Endothelial cell of umbilical vein (primary cell): ENCODE results near the gene RSPH6A. TPM values are rescaled to one million over a fixed set of nuclear protein-coding genes. Genes with fewer than 3 reads are reported as not detected.

Experiments
- BruUV-seq: library from RNA; stranded (reverse); fragments of 400-500 nt; replicated peaks from 2 replicates; lab custom pipeline; 2021; lab: Mats Ljungman, UMichigan
- CTCF ChIA-PET: fragments of 300-600, 350-600 bp; sonication (Branson Sonifier 250); formaldehyde crosslinking; loops from one replicate; lab custom pipeline; 2021; ENCODE audit warnings: antibody characterized with exemption, inconsistent platforms; lab: Charles Lee
- POLR2A ChIA-PET: fragments of 300-600, 350-600 bp; sonication (Branson Sonifier 250); formaldehyde crosslinking; loops from one replicate; lab custom pipeline; 2021; ENCODE audit warnings: antibody characterized with exemption, inconsistent platforms; lab: Charles Lee
- DNase-seq: peaks from one replicate; pipeline ENCODE4 v3.0.0-alpha.2; 2011; ENCODE audit warnings: low read depth, low spot score
- FAIRE-seq: peaks from 2 replicates; lab custom pipeline; 2011; peaks lifted over from hg19 to GRCh38; lab: Jason Lieb, UNC
- H2AFZ ChIP-seq: 2 replicates; pipeline ENCODE4 v1.6.0; 2012; ENCODE audit warnings: low read depth, low read length, control low read depth, inconsistent platforms
- H3K27ac ChIP-seq: 2 replicates; pipeline ENCODE4 v1.5.1; 2011; ENCODE audit warnings: low read depth, mild to moderate bottlenecking, control low read depth, low read length, moderate library complexity; ENCODE audit not compliant: insufficient read depth
- H3K27me3 ChIP-seq, 2 experiments: 2 replicates each; pipeline versions ENCODE4 v1.6.0 to v1.6.1; 2011; ENCODE audit warnings: low read length in 2 of 2, mixed read lengths in 1 of 2; ENCODE audit not compliant: control insufficient read depth in 2 of 2, insufficient read depth in 2 of 2
- H3K36me3 ChIP-seq, 2 experiments: 2 replicates in 1 of 2; 3 replicates in 1 of 2; pipeline ENCODE4 v1.5.1; 2011; ENCODE audit warnings: low read length in 2 of 2, mild to moderate bottlenecking in 1 of 2, moderate library complexity in 1 of 2; ENCODE audit not compliant: control insufficient read depth in 2 of 2, insufficient read depth in 2 of 2; ENCODE audit errors: extremely low read depth in 1 of 2
- H3K4me1 ChIP-seq: 3 replicates; pipeline ENCODE4 v1.5.1; 2011; ENCODE audit warnings: mild to moderate bottlenecking, low read length; ENCODE audit not compliant: control insufficient read depth, insufficient read depth; ENCODE audit errors: extremely low read depth
- H3K4me2 ChIP-seq: 2 replicates; pipeline ENCODE4 v1.6.1; 2011; ENCODE audit warnings: low read length, control low read depth, mixed read lengths; ENCODE audit not compliant: insufficient read depth
- H3K4me3 ChIP-seq, 3 experiments: fragments of 200-600 bp in 1 of 3; sonication (generic), shearing (Covaris generic) in 1 of 3; replicated peaks in 1 of 3; 2 replicates each; pipeline ENCODE4 v1.5.1; 2011 to 2016; ENCODE audit warnings: control low read depth in 3 of 3, low read length in 3 of 3, mild to moderate bottlenecking in 2 of 3, inconsistent platforms in 1 of 3, low read depth in 1 of 3, moderate library complexity in 1 of 3; ENCODE audit not compliant: insufficient read depth in 1 of 3
- H3K79me2 ChIP-seq: 2 replicates; pipeline ENCODE4 v1.6.0; 2012; ENCODE audit warnings: low read length, inconsistent platforms; ENCODE audit not compliant: control insufficient read depth, insufficient read depth
- H3K9ac ChIP-seq: replicated peaks from 2 replicates; pipeline ENCODE3; 2011; ENCODE audit warnings: low read length, control low read depth; ENCODE audit not compliant: insufficient read depth; ENCODE audit errors: extremely low read depth
- H3K9me1 ChIP-seq: replicated peaks from 3 replicates; pipeline ENCODE4 v1.6.0; 2011; ENCODE audit warnings: mild to moderate bottlenecking, low read length; ENCODE audit not compliant: control insufficient read depth, insufficient read depth; ENCODE audit errors: extremely low read depth
- H3K9me3 ChIP-seq: replicated peaks from 2 replicates; pipeline ENCODE4 v1.5.1; 2012; ENCODE audit warnings: low read length, inconsistent platforms; ENCODE audit not compliant: control insufficient read depth, insufficient read depth
- H4K20me1 ChIP-seq: replicated peaks from 2 replicates; pipeline ENCODE3; 2011; ENCODE audit warnings: mild to moderate bottlenecking, low read length; ENCODE audit not compliant: control insufficient read depth, insufficient read depth; ENCODE audit errors: extremely low read depth
- EZH2 ChIP-seq: IDR thresholded peaks from 2 replicates; pipeline ENCODE4 v1.6.1; 2012; ENCODE audit warnings: borderline replicate concordance, low read depth, mild to moderate bottlenecking, moderate library complexity, low read length, inconsistent platforms; ENCODE audit not compliant: severe bottlenecking
- FOS ChIP-seq: IDR thresholded peaks from 2 replicates; pipeline ENCODE4 v1.6.1; 2011; ENCODE audit warnings: mild to moderate bottlenecking, low read length, moderate library complexity, borderline replicate concordance; ENCODE audit not compliant: insufficient read depth
- JUN ChIP-seq: IDR thresholded peaks from 2 replicates; pipeline ENCODE4 v1.6.1; 2011; ENCODE audit warnings: borderline replicate concordance, low read depth; ENCODE audit not compliant: insufficient read length, insufficient read depth
- POLR2A ChIP-seq: IDR thresholded peaks from 2 replicates; pipeline ENCODE4 v1.6.1; 2012; ENCODE audit warnings: low read depth, mild to moderate bottlenecking, control low read depth, low read length
- dilution Hi-C: fragments of 300-500 bp; cut with MboI; formaldehyde crosslinking; loops from one replicate; pipeline ENCODE4 v1.15.0; 2019; ENCODE audit warnings: low sequenced_read_pairs; ENCODE audit not compliant: extremely low pct_ligation_motif_present
- intact Hi-C: fragments of 100-400 bp; cut with micrococcal nuclease; formaldehyde crosslinking; loops from one replicate; pipeline ENCODE4 v1.10.0; 2022
- polyA plus RNA-seq, 4 experiments: library from polyadenylated mRNA; depleted of rRNA in 3 of 4; stranded (reverse) in 3 of 4; unstranded in 1 of 4; fragments of >200 nt; gene quantifications; 2 replicates each; pipeline versions ENCODE4 v1.2.1 to v1.2.3, GENCODE V29; 2011 to 2012; ENCODE audit warnings: missing spikeins in 1 of 4
- total RNA-seq: library from RNA; stranded (reverse); gene quantifications from 2 replicates; pipeline ENCODE4 v1.2.3, GENCODE V29; 2021
- TF ChIP-seq, protein P1 (sequence below), 2 donors: IDR thresholded peaks; 1 replicate in 1 of 2; 2 replicates in 1 of 2; pipeline ENCODE4 v1.5.1; 2011; ENCODE audit warnings: low read length in 2 of 2, mild to moderate bottlenecking in 2 of 2, moderate library complexity in 2 of 2, control low read depth in 1 of 2, inconsistent platforms in 1 of 2, low read depth in 1 of 2; ENCODE audit not compliant: insufficient read depth in 1 of 2; ENCODE audit errors: extremely low read depth in 1 of 2

RSPH6A gene
- total and polyA plus RNA-seq, 2 donors (not counting 3 experiments of a cell fraction or from before 2014, with no cell fraction given): 0.03 to 0.62 TPM

DNA sequence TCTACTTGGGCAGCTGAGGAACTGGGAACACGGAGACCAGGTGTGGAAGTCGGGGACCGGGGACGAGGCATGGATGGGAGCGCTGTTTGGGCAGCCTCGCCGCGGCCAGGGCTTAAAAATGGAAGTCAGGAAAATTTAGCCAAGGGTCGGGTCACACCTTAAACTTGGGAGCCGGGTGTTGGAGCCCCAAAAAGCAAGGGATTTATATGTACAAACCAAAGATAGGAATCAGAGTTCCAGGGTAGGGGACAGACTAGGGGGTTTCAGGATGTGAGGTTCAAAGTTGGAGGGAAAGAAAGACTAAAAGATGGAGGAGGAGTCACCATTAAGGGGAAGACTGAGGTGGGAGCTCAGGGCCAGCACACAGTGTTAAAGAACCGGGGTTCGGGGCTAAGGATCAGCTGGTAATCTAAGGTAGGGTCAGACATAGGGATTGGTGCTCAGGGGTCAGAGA, 49.5 kb upstream of the RSPH6A start:
- Histone ChIP-seq H3K4me1 (peaks cover 4% of the 10 kb centered on the region), H3K9ac (no peak overlapping the region), H3K9me3 (no peaks in the 10 kb centered on the region), H3K4me2 (no peak overlapping the region), H3K27ac (no peak overlapping the region), H3K79me2 (peaks cover 22% of the 10 kb centered on the region), H3K9me1 (no peaks in the 10 kb centered on the region), H3K36me3 (no peaks in the 10 kb centered on the region), H4K20me1 (no peaks in the 10 kb centered on the region), H3K27me3 (peaks cover 22 to 23% of the 10 kb centered on the region in 2 experiments), H3K4me3 (no peak overlapping the region), H2AFZ (no peak overlapping the region)
- no TSS peak for BruUV-seq
- FAIRE-seq (no peak), DNase-seq (no peak)
- dilution Hi-C loops: no loop called here
- ChIA-PET CTCF (interaction anchor here (0.9 to 2.6 kb wide), 6 partner anchors 15 to 48 kb away, joined by 3 to 24 read pairs (median 6); partner anchors contain the start of gene IRF2BP1), POLR2A (interaction anchor here (0.5 to 0.8 kb wide), 3 partner anchors 18 to 71 kb away, joined by 3 to 5 read pairs (median 3); no protein-coding TSS in a partner anchor)
- TF ChIP-seq FOS (no peak), POLR2A (no peak), JUN (no peak), EZH2 (peak; percentile 88)
- intact Hi-C loops: no loop called here

DNA sequence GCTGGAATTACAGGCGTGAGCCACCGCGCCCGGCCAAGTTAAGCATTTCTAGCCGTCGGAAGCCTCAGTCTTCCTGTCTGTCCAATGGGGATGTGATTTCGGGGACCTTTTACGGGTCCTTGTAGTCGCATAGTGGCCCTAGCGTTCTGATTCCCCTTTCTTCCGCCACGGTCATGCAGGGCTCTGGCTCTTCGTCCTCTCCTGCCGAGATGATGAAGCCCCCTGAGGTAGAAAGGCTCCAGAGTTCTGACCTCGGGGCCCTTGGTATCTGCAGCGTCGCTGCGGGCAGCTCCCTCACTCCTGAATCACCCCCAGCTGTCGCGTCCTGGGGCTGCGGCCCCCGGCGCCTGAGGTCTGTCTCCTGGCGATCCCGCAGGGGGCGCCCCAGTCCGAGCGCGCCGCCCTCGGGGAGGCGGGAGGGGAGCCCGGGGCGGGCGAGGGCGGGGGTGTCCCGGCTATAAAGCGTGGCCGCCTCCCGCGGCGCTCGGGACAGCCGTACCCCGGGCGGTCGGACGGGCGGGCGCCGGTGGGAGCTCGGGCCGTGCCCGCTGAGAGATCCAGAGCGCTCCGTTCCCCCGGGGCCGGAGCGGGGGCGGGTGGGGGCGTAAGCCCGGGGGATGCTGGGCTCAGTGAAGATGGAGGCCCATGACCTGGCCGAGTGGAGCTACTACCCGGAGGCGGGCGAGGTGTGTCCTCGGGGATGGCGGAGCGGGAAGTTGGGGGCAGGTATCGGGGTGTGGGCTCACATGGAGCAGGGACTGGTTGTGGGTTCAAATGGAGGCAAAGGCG, 48.9 kb upstream of the RSPH6A start, which contains the start of gene FOXA3:
Gene FOXA3 (plus strand): TSS at position 487 of the 789 bp plus-strand sequence. CDS start 131 bp downstream, at position 618.
- H4K20me1 ChIP-seq: no peaks in the 10 kb centered on the region
- peak within 1 kb of the TSS; percentile 62 for H2AFZ ChIP-seq
- H3K4me1 ChIP-seq: peaks cover 4% of the 10 kb centered on the region
- H3K9me3 ChIP-seq: no peaks in the 10 kb centered on the region
- FAIRE-seq (peak; percentile 61), DNase-seq (peak; percentile 32)
- ChIA-PET POLR2A (interaction anchor here (0.5 to 0.9 kb wide), 5 partner anchors 18 to 95 kb away, joined by 3 to 7 read pairs (median 3); partner anchors contain the start of gene SIX5), CTCF (interaction anchor here (0.8 to 2.6 kb wide), 16 partner anchors 14 to 214 kb away, joined by 3 to 24 read pairs (median 4); partner anchors contain the start of genes IRF2BP1 and SIX5)
- peak within 1 kb of the TSS; percentile 64 for H3K4me2 ChIP-seq
- no peak within 1 kb of the TSS for H3K9ac ChIP-seq
- no peak within 1 kb of the TSS for H3K27ac ChIP-seq
- peak within 1 kb of the TSS in 2 of 3 experiments; percentile 16 to 31 for H3K4me3 ChIP-seq
- peaks cover 1 to 2% of the 10 kb centered on the region in 2 experiments for H3K36me3 ChIP-seq
- no TSS peak for BruUV-seq
- H3K79me2 ChIP-seq: peaks cover 24% of the 10 kb centered on the region
- intact Hi-C loops: loop anchor here (1.0 kb wide), 2 partner anchors 19 to 47 kb away; no protein-coding TSS in a partner anchor
- no peaks in the 10 kb centered on the region for H3K9me1 ChIP-seq
- TF ChIP-seq POLR2A: no peak
- TF ChIP-seq, protein P1, sequence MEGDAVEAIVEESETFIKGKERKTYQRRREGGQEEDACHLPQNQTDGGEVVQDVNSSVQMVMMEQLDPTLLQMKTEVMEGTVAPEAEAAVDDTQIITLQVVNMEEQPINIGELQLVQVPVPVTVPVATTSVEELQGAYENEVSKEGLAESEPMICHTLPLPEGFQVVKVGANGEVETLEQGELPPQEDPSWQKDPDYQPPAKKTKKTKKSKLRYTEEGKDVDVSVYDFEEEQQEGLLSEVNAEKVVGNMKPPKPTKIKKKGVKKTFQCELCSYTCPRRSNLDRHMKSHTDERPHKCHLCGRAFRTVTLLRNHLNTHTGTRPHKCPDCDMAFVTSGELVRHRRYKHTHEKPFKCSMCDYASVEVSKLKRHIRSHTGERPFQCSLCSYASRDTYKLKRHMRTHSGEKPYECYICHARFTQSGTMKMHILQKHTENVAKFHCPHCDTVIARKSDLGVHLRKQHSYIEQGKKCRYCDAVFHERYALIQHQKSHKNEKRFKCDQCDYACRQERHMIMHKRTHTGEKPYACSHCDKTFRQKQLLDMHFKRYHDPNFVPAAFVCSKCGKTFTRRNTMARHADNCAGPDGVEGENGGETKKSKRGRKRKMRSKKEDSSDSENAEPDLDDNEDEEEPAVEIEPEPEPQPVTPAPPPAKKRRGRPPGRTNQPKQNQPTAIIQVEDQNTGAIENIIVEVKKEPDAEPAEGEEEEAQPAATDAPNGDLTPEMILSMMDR (IDR thresholded peaks at IDR 0.05; ENCODE audit: extremely low read depth in 1 of 2, insufficient read depth in 1 of 2, low read depth in 1 of 2, low read length in 2 of 2): peak; percentile 56 to 65
- peak; percentile 68 for TF ChIP-seq EZH2
- H3K27me3 ChIP-seq: peaks cover 22 to 23% of the 10 kb centered on the region in 2 experiments
- dilution Hi-C loops: no loop called here
